ENCODE data around the gene RPUSD4. TPM values are rescaled to one million over a fixed set of nuclear protein-coding genes. Genes with fewer than 3 reads are reported as not detected.

Gene RPUSD4
- total and polyA plus RNA-seq, 9 of the 15 experiments (the other 6 are each of a cell fraction or from before 2014, with no cell fraction given), result 27.4 to 56.2 (median 44.6) TPM

DNA sequence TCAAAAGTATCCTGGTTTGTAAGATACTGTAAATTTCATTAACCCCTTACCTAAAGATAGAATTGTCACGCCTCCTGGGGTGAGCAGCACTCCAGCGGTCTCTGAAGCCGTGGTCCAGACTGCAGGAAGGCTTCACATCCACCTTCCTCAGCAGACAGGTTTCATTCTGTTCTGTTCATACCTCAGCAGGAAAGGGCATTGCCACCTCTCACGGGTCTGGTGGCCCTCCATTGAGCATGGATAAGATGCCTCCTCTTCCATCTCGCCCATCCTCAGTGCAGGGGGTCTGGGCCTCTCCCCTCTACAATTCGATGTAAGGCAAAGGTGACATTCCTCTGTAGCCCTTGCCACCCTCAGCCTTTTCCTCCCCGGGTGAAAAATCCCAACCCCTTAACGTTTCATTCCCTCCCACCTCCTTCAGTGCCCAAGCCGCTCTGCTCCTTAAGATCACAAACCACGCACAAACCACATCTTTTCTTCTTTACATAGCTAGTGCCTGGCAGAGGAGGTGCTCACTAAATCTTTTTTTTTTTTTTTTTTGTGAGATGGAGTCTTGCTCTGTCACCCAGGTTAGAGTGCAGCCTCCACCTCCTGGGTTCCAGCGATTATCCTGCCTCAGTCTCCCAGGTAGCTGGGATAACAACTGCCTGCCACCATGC is 28.5 kb downstream of the RPUSD4 start:
- H3K9me1 ChIP-seq (ENCODE audit: control insufficient read depth, insufficient read depth, low read length), result no peaks in the 10 kb centered on the region
- H4K20me1 ChIP-seq (replicated peaks; ENCODE audit: control insufficient read depth, insufficient read depth, low read length), result no peaks in the 10 kb centered on the region
- H3K4me2 ChIP-seq (ENCODE audit: insufficient read depth, low read length), result no peak overlapping the region
- no peak overlapping the region for H2AFZ ChIP-seq (ENCODE audit: low read depth, low read length)
- H3K36me3 ChIP-seq (ENCODE audit: control insufficient read depth, insufficient read depth, low read length), result no peaks in the 10 kb centered on the region
- no peak overlapping the region for H3K9ac ChIP-seq (ENCODE audit: insufficient read depth in 1 of 2, low read depth in 2 of 2, low read length in 2 of 2)
- ATAC-seq (no peak), FAIRE-seq (no peak), DNase-seq (ENCODE audit: extremely low read depth in 1 of 4, low spot score in 3 of 4) (no peak)
- no peaks in the 10 kb centered on the region for H3K4me1 ChIP-seq (replicated peaks in 1 of 2; ENCODE audit: control insufficient read depth in 2 of 2, insufficient read depth in 2 of 2, low read length in 2 of 2)
- ChIA-PET POLR2A (no interaction called here), CTCF (ENCODE audit: low intra/inter-chr PET ratio) (no interaction called here)
- no peak overlapping the region for H3K4me3 ChIP-seq
- H3K27me3 ChIP-seq (ENCODE audit: control insufficient read depth in 2 of 2, insufficient read depth in 2 of 2, low read length in 2 of 2), result no peaks in the 10 kb centered on the region; a peak in 1 of 5 replicates
- 55% methylated on average over 11 of the region's 11 CpGs for WGBS (ENCODE audit: insufficient coverage, low coverage, missing lambda C conversion rate)
- in situ Hi-C loops (cut with MboI) (no loop called here), intact Hi-C loops (cut with micrococcal nuclease) (no loop called here)
- TF ChIP-seq ZNF280B (CRISPR knock-in tag; IDR thresholded peaks at IDR 0.05) (no peak), FOXJ3 (CRISPR knock-in tag; IDR thresholded peaks at IDR 0.05) (no peak), TRIM25 (IDR thresholded peaks at IDR 0.05; ENCODE audit: borderline replicate concordance) (no peak), PHTF2 (CRISPR knock-in tag; IDR thresholded peaks at IDR 0.05) (no peak), CBX1 (IDR thresholded peaks at IDR 0.05; ENCODE audit: low read depth) (no peak), MEF2A (IDR thresholded peaks at IDR 0.05; ENCODE audit: control insufficient read depth, low read depth, low read length) (no peak), ZNF717 (CRISPR knock-in tag; IDR thresholded peaks at IDR 0.05) (no peak), ETV6 (IDR thresholded peaks at IDR 0.05; ENCODE audit: borderline replicate concordance in 1 of 2, low read depth in 2 of 2, low read length in 1 of 2) (no peak), ETV6 (CRISPR knock-in tag; IDR thresholded peaks at IDR 0.05; ENCODE audit: borderline replicate concordance) (no peak), PTTG1 (tag; IDR thresholded peaks at IDR 0.05; ENCODE audit: low read depth) (no peak), CBX5 (IDR thresholded peaks at IDR 0.05; ENCODE audit: borderline replicate concordance, low read depth) (no peak), HDAC1 (IDR thresholded peaks at IDR 0.05) (no peak), ZNF77 (CRISPR knock-in tag; IDR thresholded peaks at IDR 0.05) (no peak), RFX7 (CRISPR knock-in tag; IDR thresholded peaks at IDR 0.05) (no peak), BACH1 (tag; IDR thresholded peaks at IDR 0.05) (no peak)
- H3K27ac ChIP-seq (ENCODE audit: extremely low read depth, low read depth, low read length), result no peak overlapping the region
- H3K9me3 ChIP-seq (replicated peaks; ENCODE audit: control insufficient read depth, insufficient read depth, low read depth, low read length), result peaks cover 3% of the 10 kb centered on the region; the same call in 1 of the 2 replicates
- H3K79me2 ChIP-seq (ENCODE audit: control insufficient read depth, insufficient read depth, low read length), result no peaks in the 10 kb centered on the region
- BruUV-seq (replicated peaks), result no TSS peak

Measured in K562 (cell line).